ENCODE measurements around the gene FIBIN.
"Not testable (repeated sequence)": the region's sequence is repeated elsewhere in the genome, so short reads cannot be mapped to it uniquely, and the experiment has no call there.

FIBIN gene

DNA sequence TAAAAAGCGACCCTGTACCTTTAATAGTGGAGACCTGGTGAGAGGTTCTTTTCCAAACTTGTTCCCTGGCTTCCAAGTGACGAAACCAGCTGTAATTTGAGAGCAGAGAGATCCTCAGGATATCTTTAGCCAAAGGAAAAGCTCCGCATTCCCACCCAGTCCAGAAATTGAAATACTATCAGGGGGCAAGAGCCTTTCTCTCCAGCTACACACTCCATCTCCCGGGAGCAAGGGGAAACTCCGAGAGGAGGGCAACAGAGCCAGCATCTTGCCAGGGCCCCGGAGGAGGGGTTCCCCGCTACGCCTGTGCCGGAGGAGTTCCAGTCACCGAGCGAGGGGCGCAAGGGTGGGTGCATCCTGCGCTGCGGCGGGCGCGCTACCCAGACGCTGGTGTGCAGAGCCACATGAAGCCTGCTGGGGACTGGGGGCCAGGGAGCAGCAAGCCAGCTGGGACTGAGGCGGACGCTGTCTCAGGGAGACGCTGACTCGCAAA lies at the start of gene FIBIN:
Gene FIBIN, plus strand, starts transcription at position 148 of the 493 bp plus-strand sequence. CDS start 415 bp downstream, outside the sequence.
- DNase-seq (ENCODE audit: low read depth) = no peak

DNA sequence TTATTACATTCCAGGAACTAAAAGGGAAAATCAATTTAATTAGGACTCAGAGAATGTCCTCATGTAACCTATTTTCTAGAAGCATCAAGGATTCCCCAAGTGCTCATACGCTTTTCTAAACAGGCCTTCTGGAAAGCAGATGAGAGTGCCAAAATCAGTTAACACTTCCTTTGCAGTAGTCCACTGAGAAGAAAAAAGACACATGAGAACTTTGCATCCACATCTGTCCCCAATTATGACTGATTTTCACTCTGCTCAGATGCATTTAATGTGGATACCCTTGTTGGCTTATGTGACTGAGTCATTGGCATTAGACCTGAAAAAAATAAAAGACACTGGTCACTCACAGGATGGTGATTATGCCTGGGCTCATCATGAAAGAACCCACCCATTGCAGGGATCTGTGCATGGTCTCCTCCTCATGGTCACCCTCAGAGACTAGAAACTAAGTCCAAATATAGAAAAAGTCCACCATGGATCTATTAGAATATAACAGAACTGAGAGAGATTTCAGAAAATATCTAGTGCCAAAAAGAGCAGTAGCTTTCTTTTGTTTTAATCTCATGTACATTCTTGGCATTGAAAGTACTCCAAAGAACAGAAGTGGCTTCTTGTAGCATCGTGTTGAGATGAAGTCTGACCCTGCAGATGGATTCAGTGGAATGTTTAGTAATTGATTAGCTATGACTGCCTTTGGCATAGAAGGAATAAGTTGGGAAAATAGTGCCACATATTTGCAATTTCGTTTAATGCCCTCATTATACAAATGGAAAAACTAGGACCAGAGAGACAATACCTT lies 48.8 kb upstream of the FIBIN start:
- DNase-seq (ENCODE audit: low read depth) = no peak

DNA sequence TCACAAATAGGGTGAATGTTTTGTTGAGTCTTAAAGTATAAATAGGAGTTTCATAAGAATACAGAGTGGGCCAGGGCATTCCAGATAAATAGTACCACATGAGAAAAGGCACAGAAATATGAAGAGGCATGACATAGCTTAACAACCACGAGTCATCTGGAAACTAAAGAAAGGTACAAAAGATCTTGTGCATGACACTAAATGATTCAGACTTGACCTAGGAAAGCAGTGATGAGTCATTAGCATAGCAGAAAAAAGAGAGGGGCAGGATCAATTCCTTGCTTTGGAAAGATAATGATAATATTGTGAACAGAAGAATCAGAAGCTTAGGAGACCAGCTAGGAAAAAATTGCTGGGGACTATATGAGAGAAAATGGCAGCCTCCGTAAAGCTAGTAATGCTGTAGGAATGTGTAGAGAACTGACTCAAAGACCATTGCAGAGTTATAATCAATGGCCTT lies 47.6 kb upstream of the FIBIN start:
- no peak for DNase-seq (ENCODE audit: low read depth)

DNA sequence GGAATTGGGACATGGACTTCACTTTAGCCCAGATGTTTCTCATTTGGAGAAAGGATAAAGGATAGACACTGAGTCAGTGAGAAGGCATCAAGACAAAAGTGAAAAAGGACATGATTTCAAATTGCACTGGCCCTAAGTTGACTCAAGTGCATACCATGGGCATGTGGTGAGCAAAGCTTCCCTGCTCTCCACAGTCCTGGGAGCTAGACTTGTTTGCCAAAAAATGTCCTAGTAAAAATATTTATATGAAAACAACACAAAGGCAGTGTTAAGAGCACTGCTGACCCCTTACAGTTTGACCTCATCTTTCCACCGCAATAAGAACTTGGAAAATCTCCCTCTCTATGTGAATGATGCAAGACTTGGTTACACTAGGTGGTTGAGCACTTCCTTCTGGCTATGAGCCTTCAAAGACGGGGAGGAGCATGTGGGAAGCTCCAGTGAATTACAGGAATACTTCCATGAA lies 46.5 kb upstream of the FIBIN start:
- DNase-seq (ENCODE audit: low read depth) = no peak

DNA sequence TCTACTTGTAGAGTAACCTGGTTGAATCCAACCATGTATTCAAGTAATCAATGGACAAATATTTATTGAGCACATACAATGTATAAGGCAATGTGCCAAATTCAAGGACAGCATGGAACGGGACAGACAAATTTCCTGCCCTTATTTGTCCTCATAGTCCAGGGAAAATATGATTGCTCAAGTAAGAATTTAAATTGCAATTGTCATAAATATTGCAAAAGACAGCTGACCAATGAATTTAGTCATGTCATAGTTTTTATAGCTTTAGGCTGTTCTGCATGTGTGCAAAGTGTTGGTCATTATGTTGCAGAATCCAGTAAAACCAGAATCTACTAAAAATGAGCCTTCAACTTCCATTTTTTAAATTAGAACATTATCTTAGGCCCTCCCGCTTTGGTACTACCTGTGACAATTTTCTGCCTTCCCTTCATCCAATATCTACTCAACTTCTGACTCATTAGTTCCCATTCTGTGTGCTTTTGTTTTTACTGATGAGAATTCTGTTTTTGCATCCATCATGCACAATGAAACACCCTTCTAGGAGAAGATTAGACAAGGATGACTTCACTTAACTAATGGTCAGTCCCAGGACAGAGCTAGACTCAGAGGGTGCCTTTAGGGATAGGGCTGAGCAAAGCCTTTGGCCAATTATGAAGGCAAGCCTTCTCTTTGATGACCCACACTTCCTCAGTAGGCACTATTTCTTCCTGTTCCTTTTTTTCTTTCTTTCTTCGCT lies 45.8 kb upstream of the FIBIN start:
- DNase-seq (ENCODE audit: low read depth) = no peak

DNA sequence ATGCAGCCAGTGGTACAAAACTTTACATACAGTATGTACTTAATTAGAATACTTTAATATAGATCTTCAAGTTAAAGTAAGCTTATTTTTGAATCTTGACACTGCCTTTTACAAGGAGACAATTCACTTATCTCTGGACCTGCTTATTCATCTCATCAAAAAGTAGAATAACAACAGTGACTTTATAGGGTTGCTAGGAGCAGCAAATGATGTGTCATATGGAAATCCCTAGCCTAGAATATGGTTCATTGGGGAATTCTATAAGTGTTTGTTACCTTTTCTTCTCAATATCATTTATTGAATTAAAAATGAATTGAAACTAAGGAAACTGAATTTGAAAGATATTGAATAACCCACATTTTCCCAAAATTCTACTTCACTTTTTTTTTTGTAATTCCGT lies 45.0 kb upstream of the FIBIN start:
- DNase-seq (ENCODE audit: low read depth) = no peak

DNA sequence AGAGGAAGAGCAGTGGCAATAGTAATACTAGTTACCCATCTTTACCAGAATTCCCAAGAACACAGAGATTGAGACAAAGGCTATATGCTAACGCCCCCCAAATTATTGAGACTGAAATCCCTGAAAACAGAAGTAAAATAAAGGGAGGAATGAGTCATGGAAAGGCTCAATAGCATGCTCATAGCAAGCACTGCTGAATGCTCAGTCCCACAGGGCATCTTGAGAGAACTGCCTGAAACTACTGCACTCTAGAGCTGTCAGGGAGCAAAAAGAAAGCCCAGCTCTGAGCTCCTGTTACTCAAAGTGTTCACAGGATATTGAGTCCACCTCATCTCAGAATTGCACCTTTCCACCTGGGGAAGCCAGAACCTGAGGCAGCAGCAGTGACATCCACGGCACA lies 44.1 kb upstream of the FIBIN start:
- DNase-seq (ENCODE audit: low read depth) = no peak

DNA sequence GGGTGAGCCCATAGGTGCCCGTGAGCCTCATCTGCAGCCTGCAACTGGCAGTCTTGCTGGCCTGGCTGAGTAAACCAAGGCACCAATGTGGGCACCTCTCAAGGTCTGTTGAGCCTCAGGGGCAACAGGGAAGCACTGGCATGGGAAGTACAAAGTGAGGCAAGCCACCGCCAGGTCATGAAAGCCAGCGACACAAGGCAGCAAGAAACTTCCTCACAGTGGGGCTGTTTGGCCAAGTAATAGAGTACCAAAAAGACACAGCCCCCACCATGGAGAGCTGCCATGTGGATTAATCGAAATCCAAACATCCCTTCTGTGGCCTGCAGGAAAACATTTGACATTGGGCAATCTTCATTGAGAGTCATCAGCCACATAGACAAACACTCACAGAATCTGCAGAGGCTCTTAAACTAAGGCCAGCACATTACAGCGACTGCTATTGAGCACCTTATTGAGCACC lies 43.6 kb upstream of the FIBIN start:
- DNase-seq (ENCODE audit: low read depth) = no peak

DNA sequence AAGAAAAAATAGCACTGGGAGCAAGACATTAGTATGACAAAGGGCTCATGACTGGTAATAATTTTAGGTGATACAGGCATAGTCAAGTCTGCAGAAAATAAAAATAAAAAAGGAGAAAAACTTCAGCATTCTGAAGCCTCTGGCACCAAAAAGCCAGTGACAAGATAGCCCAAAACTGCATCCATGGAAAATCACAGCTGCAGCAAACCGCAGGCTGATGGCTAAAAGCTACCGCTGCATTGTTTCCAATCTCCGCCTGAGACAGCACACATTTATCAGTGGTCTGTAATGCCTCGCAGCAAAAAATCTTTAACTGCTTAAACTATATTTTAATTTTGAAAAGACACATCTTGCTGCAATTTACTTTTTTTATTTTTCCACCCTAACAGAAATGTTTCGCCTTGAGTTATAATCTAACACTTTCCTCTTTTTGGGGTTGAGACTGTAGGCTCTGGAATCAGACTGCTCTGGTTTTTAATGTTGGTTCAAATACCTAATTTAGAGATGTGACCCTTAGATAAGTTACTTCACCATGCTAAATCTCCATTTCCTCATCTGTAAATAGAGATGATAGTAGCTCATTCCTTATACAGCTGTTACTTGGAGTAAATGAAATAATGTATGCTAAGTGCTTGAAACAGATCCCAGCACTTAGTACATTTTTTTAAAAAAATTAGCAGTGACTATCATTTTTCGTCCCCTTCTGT lies 42.0 kb upstream of the FIBIN start:
- DNase-seq (ENCODE audit: low read depth) = no peak

DNA sequence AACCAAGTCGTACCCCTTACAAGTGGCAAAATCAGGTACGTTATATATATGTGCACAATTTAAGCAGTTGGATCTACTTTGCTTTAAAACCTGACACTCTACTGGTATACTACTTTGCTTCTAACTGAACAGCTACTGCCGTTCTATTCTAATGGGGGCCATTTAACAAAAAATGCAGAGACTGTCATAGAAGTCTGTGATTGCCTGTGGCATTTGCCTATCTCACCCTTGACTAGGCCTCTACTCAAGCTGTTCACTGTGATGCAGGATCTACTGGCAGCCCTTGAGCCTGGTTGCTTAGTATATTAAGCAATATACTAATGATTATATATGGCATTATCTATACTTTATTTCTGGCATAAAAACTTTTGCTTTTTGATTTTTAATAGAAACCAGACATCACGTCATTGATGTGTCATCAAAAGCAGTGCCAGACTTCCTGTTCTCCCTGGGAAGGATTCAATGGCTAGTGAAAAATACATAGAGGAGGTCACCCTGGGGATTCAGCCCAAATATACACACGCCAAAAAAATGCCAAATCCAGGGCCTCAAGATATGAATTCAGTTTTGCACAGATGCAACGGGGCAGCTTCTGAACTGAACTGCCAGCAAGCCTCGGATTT lies 40.0 kb upstream of the FIBIN start:
- DNase-seq (ENCODE audit: low read depth) = no peak

DNA sequence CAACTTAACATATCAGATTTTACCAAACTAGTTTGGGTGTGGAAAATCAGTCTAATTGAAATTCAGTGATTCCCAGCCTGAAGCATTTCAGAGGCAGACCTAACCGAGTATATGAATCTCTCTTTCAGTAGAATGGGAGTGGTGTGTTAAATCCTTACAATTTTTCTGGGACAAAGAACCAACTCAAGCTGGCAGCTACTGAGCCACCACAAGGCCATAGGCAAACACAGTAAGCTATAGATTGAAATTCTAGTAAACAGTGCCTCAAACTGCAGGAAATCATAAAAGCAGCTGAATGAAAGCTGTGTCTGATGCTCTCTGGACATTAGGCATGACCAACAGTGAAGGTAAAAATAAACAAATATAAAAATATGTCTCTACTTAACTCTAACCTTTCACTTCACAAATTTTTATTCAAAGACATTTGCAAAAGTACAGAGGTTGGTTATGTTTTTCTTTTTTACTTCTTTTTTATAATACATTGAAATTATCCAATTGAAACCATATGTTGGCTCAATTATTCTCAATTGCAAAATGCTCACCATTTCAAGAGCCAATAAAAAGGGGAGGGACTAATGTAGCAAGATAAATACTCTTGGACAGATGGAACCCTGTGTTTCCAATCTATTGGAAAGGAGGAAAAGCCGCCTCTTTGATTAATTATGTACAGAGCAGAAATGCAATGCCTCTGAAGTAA lies 35.8 kb upstream of the FIBIN start:
- DNase-seq (ENCODE audit: low read depth) = no peak

DNA sequence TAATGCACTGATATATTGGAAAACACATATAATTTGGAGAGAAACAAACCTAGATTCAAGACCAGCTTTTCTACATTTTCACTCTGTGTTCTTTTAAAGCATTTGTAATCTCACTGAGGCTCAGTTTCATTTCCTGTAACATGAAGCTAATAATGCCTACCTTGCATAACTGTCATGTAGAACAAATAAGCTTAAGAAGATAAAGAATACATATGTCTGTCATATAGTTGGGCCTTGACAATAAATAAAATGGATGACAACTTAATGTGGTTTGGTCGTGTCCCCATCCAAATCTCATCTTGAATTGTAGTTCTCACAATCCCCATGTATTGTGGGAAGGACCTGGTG lies 35.2 kb upstream of the FIBIN start:
- no peak for DNase-seq (ENCODE audit: low read depth)

DNA sequence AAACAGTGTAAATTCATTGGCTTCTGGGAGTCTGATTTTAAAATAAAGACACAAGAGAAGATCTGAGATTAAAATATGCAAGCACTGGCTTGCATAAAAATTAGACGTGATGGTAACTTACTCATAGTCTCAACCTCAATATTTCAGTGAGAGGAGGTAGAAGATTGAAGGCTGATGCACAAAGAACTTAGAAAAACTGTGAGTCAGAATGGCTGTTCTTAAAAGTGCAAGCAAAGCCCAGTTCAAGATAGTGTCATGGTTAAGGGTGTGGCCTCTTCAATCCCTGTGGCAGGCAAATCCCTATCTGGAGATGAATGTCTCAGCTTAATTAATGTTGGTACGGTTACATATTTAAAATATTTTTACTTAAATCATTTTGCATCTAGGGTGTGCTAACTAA lies 33.6 kb upstream of the FIBIN start:
- no peak for DNase-seq (ENCODE audit: low read depth)

DNA sequence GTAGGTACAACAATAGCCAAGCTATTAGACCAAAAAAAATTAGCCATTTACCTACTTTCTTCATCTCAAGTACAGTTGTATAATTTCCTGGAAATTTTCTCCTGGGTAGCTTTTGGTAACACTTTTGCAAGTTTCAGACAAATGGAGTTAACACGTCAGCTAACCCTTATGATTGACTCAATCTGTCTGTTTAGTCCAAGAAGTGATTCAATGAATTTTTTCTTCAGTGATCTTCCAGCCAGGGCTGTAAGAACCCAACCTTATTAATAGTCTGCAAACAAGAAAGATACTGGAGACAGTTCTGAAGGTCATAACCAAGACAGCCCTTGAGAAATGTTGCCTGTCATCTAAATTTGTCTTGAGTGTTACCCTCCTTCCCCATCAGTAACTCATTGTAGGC lies 30.1 kb upstream of the FIBIN start:
- DNase-seq (ENCODE audit: low read depth) = no peak

DNA sequence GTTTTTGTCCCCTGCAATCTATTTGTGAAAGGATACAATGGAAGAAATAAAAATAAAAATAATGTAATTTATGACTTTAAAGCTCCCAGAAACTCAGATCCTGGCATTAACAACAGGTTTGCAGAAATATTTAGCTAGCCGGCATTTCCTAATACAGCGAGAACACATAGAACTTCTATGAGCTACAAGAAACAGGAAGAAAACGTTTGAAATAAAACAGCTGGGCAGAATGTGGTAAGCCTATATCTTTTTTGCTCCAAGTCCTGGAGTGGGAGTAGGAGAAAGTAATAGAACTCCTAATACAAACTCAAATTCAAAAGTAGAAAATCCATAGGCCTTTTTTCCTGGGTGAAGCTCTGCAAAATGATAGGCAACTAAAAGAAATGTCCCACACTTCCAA lies 29.6 kb upstream of the FIBIN start:
- DNase-seq (ENCODE audit: low read depth) = no peak

DNA sequence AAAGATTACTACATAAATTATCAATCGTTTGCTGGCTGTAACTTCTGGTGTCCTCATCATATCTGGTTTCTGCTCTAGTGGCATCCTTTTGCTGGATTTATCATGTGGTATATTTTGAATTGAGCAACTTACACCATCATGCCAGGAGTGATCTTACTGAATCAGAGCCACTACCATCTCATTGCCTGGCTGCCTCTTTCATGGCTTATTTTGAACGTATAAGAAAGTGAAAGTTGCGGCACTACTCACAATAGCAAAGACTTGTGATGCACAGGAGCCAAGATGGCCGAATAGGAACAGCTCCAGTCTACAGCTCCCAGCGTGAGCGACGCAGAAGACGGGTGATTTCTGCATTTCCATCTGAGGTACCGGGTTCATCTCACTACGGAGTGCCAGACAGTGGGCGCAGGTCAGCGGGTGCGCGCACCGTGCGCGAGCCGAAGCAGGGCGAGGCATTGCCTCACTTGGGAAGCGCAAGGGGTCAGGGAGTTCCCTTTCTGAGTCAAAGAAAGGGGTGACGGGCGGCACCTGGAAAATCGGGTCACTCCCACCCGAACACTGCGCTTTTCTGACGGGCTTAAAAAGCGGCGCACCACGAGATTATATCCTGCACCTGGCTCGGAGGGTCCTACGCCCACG lies 28.9 kb upstream of the FIBIN start:
- not testable (repeated sequence) for DNase-seq (ENCODE audit: low read depth)

DNA sequence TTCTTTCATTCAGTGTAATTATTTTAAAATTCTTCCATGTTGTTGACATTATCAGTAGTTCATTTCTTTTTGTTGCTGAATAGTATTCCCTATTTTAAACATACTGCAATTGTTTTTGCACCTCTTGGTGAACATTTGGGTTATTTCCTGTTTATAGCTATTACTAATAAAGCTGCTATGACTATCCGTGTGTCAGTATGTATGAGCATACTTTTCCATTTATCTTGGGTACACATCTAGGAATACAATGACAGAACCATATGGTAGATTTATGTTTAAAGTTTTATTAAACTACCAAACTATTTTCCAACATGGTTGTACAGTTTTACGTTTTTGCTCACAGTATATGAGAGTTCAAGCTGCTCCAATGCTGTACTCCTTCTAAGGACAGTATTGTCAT lies 22.0 kb upstream of the FIBIN start:
- DNase-seq (ENCODE audit: low read depth) = no peak

DNA sequence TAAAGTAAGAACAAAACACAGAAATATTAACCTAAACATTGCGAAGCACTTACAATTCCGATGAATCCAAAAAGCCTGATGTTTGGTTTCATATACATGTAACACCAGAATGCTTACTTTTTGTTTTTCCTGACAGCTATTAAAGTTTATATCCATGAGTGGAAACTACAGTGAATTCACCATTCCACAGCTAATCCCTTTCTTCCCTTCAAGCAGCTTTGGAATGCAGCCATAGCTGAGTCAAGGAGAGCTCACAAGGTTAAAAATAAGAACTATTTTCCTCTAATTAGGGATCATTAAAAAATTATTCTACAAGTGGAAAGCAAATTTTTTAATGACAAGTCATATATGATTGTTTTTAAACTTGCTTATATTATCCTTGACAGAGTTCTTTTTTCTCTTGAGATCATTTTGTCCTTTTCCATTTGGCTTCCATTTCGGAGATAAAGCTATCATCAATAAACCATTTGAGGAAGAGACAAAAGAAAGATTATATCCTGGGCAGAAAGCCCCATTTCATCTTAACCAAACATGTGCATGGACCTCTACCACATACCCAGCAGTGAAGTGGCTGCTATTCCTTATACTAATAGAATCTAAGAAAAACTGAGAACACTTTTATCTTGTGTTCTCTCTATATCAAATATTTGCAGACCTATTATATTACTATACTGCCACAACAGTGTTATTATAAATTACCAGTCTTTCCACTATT lies 19.7 kb upstream of the FIBIN start:
- DNase-seq (ENCODE audit: low read depth) = no peak

DNA sequence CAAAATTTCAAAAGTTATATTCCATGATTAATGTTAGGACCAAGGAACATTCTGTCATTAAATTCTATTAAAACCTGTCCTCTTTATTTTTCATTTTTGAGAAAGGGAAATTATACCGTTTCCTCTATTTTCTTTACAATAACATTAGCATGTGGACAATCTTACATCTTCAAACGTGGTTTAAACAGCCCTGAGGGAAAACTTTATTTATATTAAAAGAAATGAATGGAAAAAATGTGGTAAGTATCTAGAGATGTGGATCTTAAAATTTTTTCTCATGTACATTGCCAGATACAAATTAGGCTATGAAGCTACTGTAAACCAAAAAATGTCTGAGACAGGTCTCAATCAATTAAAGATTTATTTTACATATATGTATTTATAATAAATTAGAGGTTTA lies 18.9 kb upstream of the FIBIN start:
- DNase-seq (ENCODE audit: low read depth) = no peak

DNA sequence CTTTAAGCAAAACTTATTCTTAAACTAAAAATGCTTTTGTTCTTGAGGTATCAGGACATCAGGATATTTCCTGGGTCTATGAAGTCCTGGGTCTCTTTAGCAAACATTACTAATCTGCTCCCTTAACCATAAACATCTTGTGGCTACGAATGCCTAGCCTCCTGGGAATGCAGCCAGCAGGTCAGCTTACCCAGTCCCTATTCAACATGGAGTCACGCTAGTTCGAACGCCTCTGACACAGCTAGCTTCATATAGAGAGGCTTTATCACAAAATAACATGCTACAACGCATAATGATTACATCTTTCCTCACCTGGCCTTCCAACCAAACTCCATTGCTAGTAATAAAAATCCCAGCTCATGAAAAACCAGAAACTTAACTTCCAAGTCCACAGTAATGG lies 17.5 kb upstream of the FIBIN start:
- DNase-seq (ENCODE audit: low read depth) = no peak

Data from stimulated activated CD8-positive, alpha-beta memory T cell treated with anti-CD3 and anti-CD28 coated beads, Interleukin-12 subunit alpha, Interleukin-12 subunit beta, amount 100 ng/mL, for 1 hour (primary cell).